K562 (cell line): Measurements from ENCODE around the gene ANO9. TPM values are rescaled to one million over a fixed set of nuclear protein-coding genes. Genes with fewer than 3 reads are reported as not detected.

Experiments used
- CEBPG ChIP-seq, 3 experiments: fragments of 200-800 bp in 1 of 3; sonication (Bioruptor generic) in 1 of 3; sonication (generic) in 1 of 3; formaldehyde crosslinking in 1 of 3; IDR thresholded peaks in 2 of 3; conservative IDR thresholded peaks in 1 of 3; 2 replicates each; pipeline versions ENCODE4 v1.6.1 to v1.8.0; 2016 to 2022; ENCODE audit warnings: missing compliant biosample characterization in 2 of 3, missing genetic modification characterization in 2 of 3, mild to moderate bottlenecking in 1 of 3, missing genetic modification reagents in 1 of 3
- ETV1 ChIP-seq: fragments of 450-650 bp; conservative IDR thresholded peaks from 2 replicates; pipeline ENCODE4 v1.6.1; 2016; ENCODE audit warnings: missing genetic modification characterization, control low read depth, low read depth, missing compliant biosample characterization
- GATAD2A ChIP-seq: fragments of 450-650 bp; IDR thresholded peaks from 2 replicates; pipeline ENCODE4 v1.6.1; 2017
- NEUROD1 ChIP-seq: fragments of 150-350 bp; IDR thresholded peaks from 2 replicates; pipeline ENCODE4 v1.6.1; 2014; ENCODE audit warnings: borderline replicate concordance, low read length, low read depth; ENCODE audit not compliant: partially characterized antibody
- POLR3G ChIP-seq: IDR thresholded peaks from 2 replicates; pipeline ENCODE4 v1.6.1; 2011; ENCODE audit not compliant: insufficient read length, insufficient replicate concordance; ENCODE audit errors: extremely low read depth
- RAD21 ChIP-seq, 2 experiments: fragments of 250-450 bp in 1 of 2; fragments of 450-650 bp in 1 of 2; sonication (Bioruptor Pico) in 1 of 2; formaldehyde crosslinking in 1 of 2; IDR thresholded peaks in 1 of 2; conservative IDR thresholded peaks in 1 of 2; 2 replicates each; pipeline versions ENCODE4 v1.4.0 to v1.8.0; 2020 to 2022; ENCODE audit warnings: mild to moderate bottlenecking in 2 of 2, moderate library complexity in 1 of 2
- RFX1 ChIP-seq: fragments of 450-650 bp; IDR thresholded peaks from 2 replicates; pipeline ENCODE4 v1.6.1; 2016; ENCODE audit warnings: mild to moderate bottlenecking, moderate library complexity
- SMAD3 ChIP-seq: fragments of 450-650 bp; formaldehyde crosslinking; conservative IDR thresholded peaks from 2 replicates; pipeline ENCODE4 v1.4.0; 2020; ENCODE audit warnings: mild to moderate bottlenecking
- TRIM28 ChIP-seq: fragments of 450-650 bp; IDR thresholded peaks from 2 replicates; pipeline ENCODE4 v1.6.1; 2017
- ZC3H11A ChIP-seq: IDR thresholded peaks from 2 replicates; pipeline ENCODE4 v1.6.1; 2012; ENCODE audit warnings: low read depth, low read length, improper control_type of control experiment
- ZNF780A ChIP-seq: fragments of 250-450 bp; sonication (Bioruptor Pico); IDR thresholded peaks from 2 replicates; pipeline ENCODE4 v1.5.0; 2021; ENCODE audit warnings: mild to moderate bottlenecking
- polyA plus RNA-seq, 8 experiments: library from polyadenylated mRNA; depleted of rRNA in 4 of 8; stranded (reverse) in 5 of 8; unstranded in 3 of 8; fragments of >200 nt; fragmentation: Nextera tagmentation in 2 of 8; fragmentation: Illumina TruSeq in 1 of 8; extraction: Ambion mirVana in 2 of 8; extraction: Trizol in 1 of 8; gene quantifications; 2 replicates each; pipeline versions ENCODE4 v1.2.1 to v1.2.3, GENCODE V29; 2011 to 2014; ENCODE audit warnings: inconsistent platforms in 1 of 8, missing spikeins in 1 of 8
- total RNA-seq, 7 experiments: library from RNA; depleted of rRNA in 6 of 7; stranded (reverse); fragments of >200 nt in 6 of 7; fragmentation: Illumina TruSeq in 2 of 7; extraction: Trizol in 2 of 7; gene quantifications; 2 replicates each; pipeline versions ENCODE4 v1.2.1 to v1.2.3, GENCODE V29; 2011 to 2021; ENCODE audit warnings: low replicate concordance in 1 of 7
- TF ChIP-seq, protein P1 (sequence below): fragments of 250-450 bp; sonication (Bioruptor Pico); IDR thresholded peaks from 2 replicates; pipeline ENCODE4 v1.4.0; 2020
- TF ChIP-seq, protein P2 (sequence below), 2 experiments: fragments of 150-350 bp in 1 of 2; IDR thresholded peaks; 2 replicates each; pipeline ENCODE4 v1.6.1; 2012 to 2016; ENCODE audit warnings: low read depth in 2 of 2, low read length in 2 of 2, mild to moderate bottlenecking in 1 of 2, moderate library complexity in 1 of 2
- TF ChIP-seq, protein P3 (sequence below): IDR thresholded peaks from 2 replicates; pipeline ENCODE4 v1.6.1; 2011; ENCODE audit warnings: borderline replicate concordance, low read depth, mild to moderate bottlenecking, moderate library complexity, low read length; ENCODE audit not compliant: insufficient read depth, poor library complexity, severe bottlenecking

ANO9 gene
- total and polyA plus RNA-seq, 9 of the 15 experiments (the other 6 are each of a cell fraction or from before 2014, with no cell fraction given), result 0.20 to 14.5 (median 4.5) TPM

DNA sequence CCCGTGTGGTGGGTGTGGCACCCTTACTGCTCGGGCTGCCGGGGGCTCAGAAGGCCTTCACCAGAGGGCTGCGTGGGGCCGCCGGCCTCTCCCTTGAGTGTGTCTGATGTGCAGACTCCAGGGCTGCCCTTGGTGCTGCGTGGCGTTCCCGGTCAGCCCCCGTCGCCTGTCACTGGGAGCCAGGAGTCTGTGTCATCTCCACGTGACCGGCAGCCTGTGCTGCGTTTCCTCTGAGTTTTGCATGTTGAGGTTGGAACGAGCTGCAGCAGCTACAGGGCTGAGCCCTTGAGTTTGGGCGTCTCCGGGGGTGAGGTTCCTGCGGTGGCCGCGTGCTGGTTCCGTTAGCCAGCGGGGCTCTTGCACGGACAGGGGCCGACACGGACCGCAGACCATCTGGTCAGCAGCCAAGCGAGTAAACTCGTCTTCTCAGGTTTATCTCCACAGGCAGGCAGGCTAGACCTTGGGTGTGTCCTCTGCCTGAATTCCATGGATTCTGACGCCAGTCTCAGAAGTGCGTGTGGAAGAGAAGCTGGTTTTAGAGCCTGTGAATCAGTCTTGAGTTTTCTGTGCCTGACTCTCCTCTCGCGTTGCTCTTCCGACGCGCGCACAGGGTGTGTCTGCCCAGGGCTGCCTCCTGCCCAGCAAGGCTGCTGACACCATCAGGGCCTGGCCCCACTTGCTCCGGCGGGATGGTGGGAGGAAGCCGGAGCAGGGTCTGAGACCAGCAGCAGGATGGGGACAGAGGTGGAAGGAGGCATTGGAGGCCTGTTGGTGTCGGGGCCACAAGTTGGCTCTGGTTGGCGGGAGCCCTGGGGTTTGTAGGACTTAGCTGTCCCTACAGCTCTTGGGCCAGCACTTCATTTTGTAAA is 18.8 kb upstream of the ANO9 start (continued):
- TF ChIP-seq, protein P1, sequence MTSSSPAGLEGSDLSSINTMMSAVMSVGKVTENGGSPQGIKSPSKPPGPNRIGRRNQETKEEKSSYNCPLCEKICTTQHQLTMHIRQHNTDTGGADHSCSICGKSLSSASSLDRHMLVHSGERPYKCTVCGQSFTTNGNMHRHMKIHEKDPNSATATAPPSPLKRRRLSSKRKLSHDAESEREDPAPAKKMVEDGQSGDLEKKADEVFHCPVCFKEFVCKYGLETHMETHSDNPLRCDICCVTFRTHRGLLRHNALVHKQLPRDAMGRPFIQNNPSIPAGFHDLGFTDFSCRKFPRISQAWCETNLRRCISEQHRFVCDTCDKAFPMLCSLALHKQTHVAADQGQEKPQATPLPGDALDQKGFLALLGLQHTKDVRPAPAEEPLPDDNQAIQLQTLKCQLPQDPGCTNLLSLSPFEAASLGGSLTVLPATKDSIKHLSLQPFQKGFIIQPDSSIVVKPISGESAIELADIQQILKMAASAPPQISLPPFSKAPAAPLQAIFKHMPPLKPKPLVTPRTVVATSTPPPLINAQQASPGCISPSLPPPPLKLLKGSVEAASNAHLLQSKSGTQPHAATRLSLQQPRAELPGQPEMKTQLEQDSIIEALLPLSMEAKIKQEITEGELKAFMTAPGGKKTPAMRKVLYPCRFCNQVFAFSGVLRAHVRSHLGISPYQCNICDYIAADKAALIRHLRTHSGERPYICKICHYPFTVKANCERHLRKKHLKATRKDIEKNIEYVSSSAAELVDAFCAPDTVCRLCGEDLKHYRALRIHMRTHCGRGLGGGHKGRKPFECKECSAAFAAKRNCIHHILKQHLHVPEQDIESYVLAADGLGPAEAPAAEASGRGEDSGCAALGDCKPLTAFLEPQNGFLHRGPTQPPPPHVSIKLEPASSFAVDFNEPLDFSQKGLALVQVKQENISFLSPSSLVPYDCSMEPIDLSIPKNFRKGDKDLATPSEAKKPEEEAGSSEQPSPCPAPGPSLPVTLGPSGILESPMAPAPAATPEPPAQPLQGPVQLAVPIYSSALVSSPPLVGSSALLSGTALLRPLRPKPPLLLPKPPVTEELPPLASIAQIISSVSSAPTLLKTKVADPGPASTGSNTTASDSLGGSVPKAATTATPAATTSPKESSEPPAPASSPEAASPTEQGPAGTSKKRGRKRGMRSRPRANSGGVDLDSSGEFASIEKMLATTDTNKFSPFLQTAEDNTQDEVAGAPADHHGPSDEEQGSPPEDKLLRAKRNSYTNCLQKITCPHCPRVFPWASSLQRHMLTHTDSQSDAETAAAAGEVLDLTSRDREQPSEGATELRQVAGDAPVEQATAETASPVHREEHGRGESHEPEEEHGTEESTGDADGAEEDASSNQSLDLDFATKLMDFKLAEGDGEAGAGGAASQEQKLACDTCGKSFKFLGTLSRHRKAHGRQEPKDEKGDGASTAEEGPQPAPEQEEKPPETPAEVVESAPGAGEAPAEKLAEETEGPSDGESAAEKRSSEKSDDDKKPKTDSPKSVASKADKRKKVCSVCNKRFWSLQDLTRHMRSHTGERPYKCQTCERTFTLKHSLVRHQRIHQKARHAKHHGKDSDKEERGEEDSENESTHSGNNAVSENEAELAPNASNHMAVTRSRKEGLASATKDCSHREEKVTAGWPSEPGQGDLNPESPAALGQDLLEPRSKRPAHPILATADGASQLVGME, result no peak; the same call in 1 of the 2 replicates
- TF ChIP-seq NEUROD1, result no peak
- peak; percentile 69 for TF ChIP-seq ETV1 (tag)
- TF ChIP-seq ZC3H11A, result no peak
- no peak for TF ChIP-seq POLR3G
- TF ChIP-seq, protein P2, sequence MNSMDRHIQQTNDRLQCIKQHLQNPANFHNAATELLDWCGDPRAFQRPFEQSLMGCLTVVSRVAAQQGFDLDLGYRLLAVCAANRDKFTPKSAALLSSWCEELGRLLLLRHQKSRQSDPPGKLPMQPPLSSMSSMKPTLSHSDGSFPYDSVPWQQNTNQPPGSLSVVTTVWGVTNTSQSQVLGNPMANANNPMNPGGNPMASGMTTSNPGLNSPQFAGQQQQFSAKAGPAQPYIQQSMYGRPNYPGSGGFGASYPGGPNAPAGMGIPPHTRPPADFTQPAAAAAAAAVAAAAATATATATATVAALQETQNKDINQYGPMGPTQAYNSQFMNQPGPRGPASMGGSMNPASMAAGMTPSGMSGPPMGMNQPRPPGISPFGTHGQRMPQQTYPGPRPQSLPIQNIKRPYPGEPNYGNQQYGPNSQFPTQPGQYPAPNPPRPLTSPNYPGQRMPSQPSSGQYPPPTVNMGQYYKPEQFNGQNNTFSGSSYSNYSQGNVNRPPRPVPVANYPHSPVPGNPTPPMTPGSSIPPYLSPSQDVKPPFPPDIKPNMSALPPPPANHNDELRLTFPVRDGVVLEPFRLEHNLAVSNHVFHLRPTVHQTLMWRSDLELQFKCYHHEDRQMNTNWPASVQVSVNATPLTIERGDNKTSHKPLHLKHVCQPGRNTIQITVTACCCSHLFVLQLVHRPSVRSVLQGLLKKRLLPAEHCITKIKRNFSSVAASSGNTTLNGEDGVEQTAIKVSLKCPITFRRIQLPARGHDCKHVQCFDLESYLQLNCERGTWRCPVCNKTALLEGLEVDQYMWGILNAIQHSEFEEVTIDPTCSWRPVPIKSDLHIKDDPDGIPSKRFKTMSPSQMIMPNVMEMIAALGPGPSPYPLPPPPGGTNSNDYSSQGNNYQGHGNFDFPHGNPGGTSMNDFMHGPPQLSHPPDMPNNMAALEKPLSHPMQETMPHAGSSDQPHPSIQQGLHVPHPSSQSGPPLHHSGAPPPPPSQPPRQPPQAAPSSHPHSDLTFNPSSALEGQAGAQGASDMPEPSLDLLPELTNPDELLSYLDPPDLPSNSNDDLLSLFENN (IDR thresholded peaks at IDR 0.05; ENCODE audit: low read depth in 2 of 2, low read length in 2 of 2), result 0 out of 4 replicates have a peak, but pooled peaks of 1 of the 2 experiments have one; percentile 23
- TF ChIP-seq, protein P3, sequence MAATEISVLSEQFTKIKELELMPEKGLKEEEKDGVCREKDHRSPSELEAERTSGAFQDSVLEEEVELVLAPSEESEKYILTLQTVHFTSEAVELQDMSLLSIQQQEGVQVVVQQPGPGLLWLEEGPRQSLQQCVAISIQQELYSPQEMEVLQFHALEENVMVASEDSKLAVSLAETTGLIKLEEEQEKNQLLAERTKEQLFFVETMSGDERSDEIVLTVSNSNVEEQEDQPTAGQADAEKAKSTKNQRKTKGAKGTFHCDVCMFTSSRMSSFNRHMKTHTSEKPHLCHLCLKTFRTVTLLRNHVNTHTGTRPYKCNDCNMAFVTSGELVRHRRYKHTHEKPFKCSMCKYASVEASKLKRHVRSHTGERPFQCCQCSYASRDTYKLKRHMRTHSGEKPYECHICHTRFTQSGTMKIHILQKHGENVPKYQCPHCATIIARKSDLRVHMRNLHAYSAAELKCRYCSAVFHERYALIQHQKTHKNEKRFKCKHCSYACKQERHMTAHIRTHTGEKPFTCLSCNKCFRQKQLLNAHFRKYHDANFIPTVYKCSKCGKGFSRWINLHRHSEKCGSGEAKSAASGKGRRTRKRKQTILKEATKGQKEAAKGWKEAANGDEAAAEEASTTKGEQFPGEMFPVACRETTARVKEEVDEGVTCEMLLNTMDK, result no peak
- no peak for TF ChIP-seq ZNF780A (CRISPR knock-in tag)
- no peak for TF ChIP-seq RFX1
- no peak for TF ChIP-seq CEBPG (CRISPR knock-in tag; IDR thresholded peaks at IDR 0.05)
- no peak for TF ChIP-seq CEBPG (tag; conservative IDR thresholded peaks at IDR 0.05 in 1 of 2, IDR thresholded peaks at IDR 0.05 in 1 of 2)
- TF ChIP-seq RAD21 (CRISPR knock-in tag; conservative IDR thresholded peaks at IDR 0.05 in 1 of 2, IDR thresholded peaks at IDR 0.05 in 1 of 2), result peak in 1 of 2 experiments; percentile 23; a peak in 1 of 4 replicates
- TF ChIP-seq SMAD3 (CRISPR knock-in tag), result no peak
- no peak for TF ChIP-seq GATAD2A
- no peak for TF ChIP-seq TRIM28
